PC-9 (cell line): Measurements from ENCODE around the gene PPP2R5A. TPM values are rescaled to one million over a fixed set of nuclear protein-coding genes. Genes with fewer than 3 reads are reported as not detected.
"Not testable (repeated sequence)": the region's sequence is repeated elsewhere in the genome, so short reads cannot be mapped to it uniquely, and the experiment has no call there.

ENCODE experiments used
- BruUV-seq: library from RNA; stranded (reverse); fragments of 400-500 nt; replicated peaks from 2 replicates; lab custom pipeline; 2021; lab: Mats Ljungman, UMichigan
- CTCF ChIA-PET: fragments of 300-600 bp; sonication (Branson Sonifier 250); formaldehyde crosslinking; loops from one replicate; lab custom pipeline; 2022; ENCODE audit warnings: antibody characterized with exemption; lab: Charles Lee
- POLR2A ChIA-PET: fragments of 300-600 bp; sonication (Branson Sonifier 250); formaldehyde crosslinking; loops from one replicate; lab custom pipeline; 2022; ENCODE audit warnings: antibody characterized with exemption; ENCODE audit not compliant: unreplicated experiment; lab: Charles Lee
- DNase-seq, 2 experiments: peaks; one replicate each; pipeline versions ENCODE4 v3.0.0 to v3.0.0-alpha.2; 2015 to 2022; ENCODE audit warnings: mixed read lengths in 1 of 2
- H2AFZ ChIP-seq: fragments of 200-600 bp; sonication (generic); 2 replicates; pipeline ENCODE4 v1.8.1; 2017; ENCODE audit warnings: antibody characterized with exemption
- H3F3A ChIP-seq: fragments of 200-600 bp; sonication (generic); 2 replicates; pipeline ENCODE4 v1.8.1; 2017; ENCODE audit warnings: antibody characterized with exemption, mild to moderate bottlenecking, low read depth; ENCODE audit not compliant: insufficient read depth
- H3K27ac ChIP-seq: fragments of 200-600 bp; sonication (generic); 2 replicates; pipeline ENCODE4 v1.6.1; 2016; ENCODE audit warnings: mixed run types
- H3K27me3 ChIP-seq: fragments of 200-600 bp; sonication (generic); 2 replicates; pipeline ENCODE4 v1.6.1; 2016; ENCODE audit warnings: low read depth, mixed run types; ENCODE audit not compliant: insufficient read depth
- H3K36me3 ChIP-seq: fragments of 200-600 bp; sonication (generic); 2 replicates; pipeline ENCODE4 v1.6.1; 2016; ENCODE audit warnings: low read depth, mixed run types
- H3K4me1 ChIP-seq: fragments of 200-600 bp; sonication (generic); replicated peaks from 2 replicates; pipeline ENCODE4 v1.6.1; 2016; ENCODE audit warnings: mixed run types; ENCODE audit not compliant: insufficient read depth
- H3K4me2 ChIP-seq: fragments of 200-600 bp; sonication (generic); 2 replicates; pipeline ENCODE4 v1.6.1; 2017; ENCODE audit warnings: mixed run types
- H3K4me3 ChIP-seq: fragments of 200-600 bp; sonication (generic); 2 replicates; pipeline ENCODE4 v1.6.1; 2016; ENCODE audit warnings: mixed run types
- H3K79me2 ChIP-seq: fragments of 200-600 bp; sonication (generic); 2 replicates; pipeline ENCODE4 v1.6.1; 2017; ENCODE audit warnings: low read depth, mixed run types
- H3K9me2 ChIP-seq: fragments of 200-600 bp; sonication (generic); 2 replicates; pipeline ENCODE4 v1.8.1; 2017; ENCODE audit warnings: mild to moderate bottlenecking; ENCODE audit not compliant: insufficient read depth
- H3K9me3 ChIP-seq: fragments of 200-600 bp; sonication (generic); 2 replicates; pipeline ENCODE4 v1.8.1; 2016; ENCODE audit warnings: low read depth; ENCODE audit not compliant: insufficient read depth
- H4K20me1 ChIP-seq: fragments of 200-600 bp; sonication (generic); 2 replicates; pipeline ENCODE4 v1.8.1; 2017; ENCODE audit not compliant: insufficient read depth
- CTCF ChIP-seq: fragments of 200-600 bp; sonication (generic); conservative IDR thresholded peaks from 2 replicates; pipeline ENCODE4 v1.6.1; 2017; ENCODE audit warnings: mixed run types, antibody characterized with exemption, mild to moderate bottlenecking, moderate library complexity
- EZH2 ChIP-seq: fragments of 200-600 bp; sonication (generic); IDR thresholded peaks from 2 replicates; pipeline ENCODE4 v1.8.0; 2017; ENCODE audit warnings: antibody characterized with exemption, low read depth
- intact Hi-C: fragments of 100-400 bp; cut with micrococcal nuclease; formaldehyde crosslinking; loops from one replicate; pipeline ENCODE4 v1.10.0; 2022; ENCODE audit not compliant: unreplicated experiment
- total RNA-seq: library from RNA; stranded (reverse); gene quantifications from 2 replicates; pipeline ENCODE4 v1.2.3, GENCODE V29; 2021

The PPP2R5A gene
- total RNA-seq, 1 experiment from 2014 or later, result 26.7 TPM

- CTCF ChIA-PET, result no interaction called here
- Histone ChIP-seq H3K9me3 (no peaks in the 10 kb centered on the region), H3K27ac (no peak overlapping the region), H3F3A (no peaks in the 10 kb centered on the region), H3K4me1 (no peaks in the 10 kb centered on the region), H4K20me1 (no peaks in the 10 kb centered on the region), H3K36me3 (0 out of 2 replicates have a peak, but pooled peaks cover 6% of the 10 kb centered on the region), H3K27me3 (no peaks in the 10 kb centered on the region), H3K4me2 (no peak overlapping the region), H3K4me3 (no peak overlapping the region), H3K79me2 (no peaks in the 10 kb centered on the region), H2AFZ (no peak overlapping the region), H3K9me2 (no peaks in the 10 kb centered on the region)
- TF ChIP-seq CTCF (no peak), EZH2 (no peak)
- POLR2A ChIA-PET, result no interaction called here
- intact Hi-C loops, result no loop called here
- no TSS peak for BruUV-seq
- DNase-seq, result no peak
Measured at GRCh38 chr1:212386029-212386428, 100.8 kb downstream of the PPP2R5A start.

- Histone ChIP-seq H3K4me3 (no peak overlapping the region), H3K9me2 (no peaks in the 10 kb centered on the region), H3K4me2 (no peak overlapping the region), H2AFZ (no peak overlapping the region), H3K4me1 (no peaks in the 10 kb centered on the region), H4K20me1 (no peaks in the 10 kb centered on the region), H3K36me3 (0 out of 2 replicates have a peak, but pooled peaks cover 3% of the 10 kb centered on the region), H3K79me2 (no peaks in the 10 kb centered on the region), H3K9me3 (no peaks in the 10 kb centered on the region), H3K27me3 (no peaks in the 10 kb centered on the region), H3F3A (no peaks in the 10 kb centered on the region), H3K27ac (no peak overlapping the region)
- TF ChIP-seq CTCF (no peak), EZH2 (no peak)
- intact Hi-C loops, result no loop called here
- POLR2A ChIA-PET, result no interaction called here
- no peak for DNase-seq
- CTCF ChIA-PET, result no interaction called here
- no TSS peak for BruUV-seq
Measured at GRCh38 chr1:212388985-212389716, 103.9 kb downstream of the PPP2R5A start.

- H3K4me1 ChIP-seq, H3K27ac ChIP-seq, H4K20me1 ChIP-seq, H3K4me2 ChIP-seq, DNase-seq, intact Hi-C loops, BruUV-seq, H3K9me2 ChIP-seq, H3K4me3 ChIP-seq, H3K79me2 ChIP-seq, POLR2A ChIA-PET, H3F3A ChIP-seq, H3K27me3 ChIP-seq, H2AFZ ChIP-seq: not testable (repeated sequence)
- H3K36me3 ChIP-seq, result peaks cover 21% of the 10 kb centered on the region
- CTCF ChIA-PET, result interaction anchor here (0.7 kb wide), 2 partner anchors 59 to 594 kb away, joined by 3 to 7 read pairs; no protein-coding TSS in a partner anchor
- H3K9me3 ChIP-seq, result peaks cover 30% of the 10 kb centered on the region
Measured at GRCh38 chr1:212395678-212396437, 110.6 kb downstream of the PPP2R5A start.
